HEK293 (cell line): ENCODE data around the gene MRPS6.
A peak's percentile ranks its signal among the peaks of the same experiment; 100 is the strongest.

Experiments used
- CTCF ChIA-PET: fragments of 350-600 bp; formaldehyde crosslinking; extraction: SDS; loops from one replicate; lab custom pipeline; 2021; ENCODE audit warnings: antibody characterized with exemption; lab: Yijun Ruan, JAX
- POLR2A ChIA-PET: fragments of 300-600 bp; formaldehyde crosslinking; extraction: SDS; loops from one replicate; lab custom pipeline; 2020; ENCODE audit warnings: antibody characterized with exemption, inconsistent platforms; lab: Yijun Ruan, JAX
- H3K27ac ChIP-seq: fragments of 200-500 bp; sonication (Bioruptor generic); 2 replicates; pipeline ENCODE4 v1.5.1; 2014; ENCODE audit warnings: low read depth, low read length, control low read depth, inconsistent platforms; ENCODE audit errors: extremely low read depth
- H3K36me3 ChIP-seq, 2 experiments: fragments of 200-500 bp in 1 of 2; sonication (Bioruptor generic) in 1 of 2; 1 replicate in 1 of 2; 2 replicates in 1 of 2; pipeline ENCODE4 v1.5.1; 2014 to 2017; ENCODE audit warnings: inconsistent platforms in 2 of 2, low read length in 2 of 2; ENCODE audit not compliant: control insufficient read depth in 2 of 2, insufficient read depth in 1 of 2
- H3K4me1 ChIP-seq: fragments of 200-500 bp; sonication (Bioruptor generic); 2 replicates; pipeline ENCODE4 v1.5.1; 2014; ENCODE audit warnings: mild to moderate bottlenecking, low read length, inconsistent platforms; ENCODE audit not compliant: control insufficient read depth, insufficient read depth
- H3K4me3 ChIP-seq: 2 replicates; pipeline ENCODE4 v1.5.1; 2011; ENCODE audit warnings: low read depth, mild to moderate bottlenecking, control low read depth, low read length, moderate library complexity
- H3K9me3 ChIP-seq: fragments of 200-500 bp; sonication (Bioruptor generic); 2 replicates; pipeline ENCODE4 v1.5.1; 2014; ENCODE audit warnings: low read depth, low read length, inconsistent platforms; ENCODE audit not compliant: control insufficient read depth, insufficient read depth
- ELK4 ChIP-seq: IDR thresholded peaks from 2 replicates; pipeline ENCODE4 v1.6.1; 2011; ENCODE audit warnings: mild to moderate bottlenecking, low read depth, low read length, borderline replicate concordance
- KLF10 ChIP-seq: fragments of 450-650 bp; IDR thresholded peaks from 2 replicates; pipeline ENCODE4 v1.5.1; 2018; ENCODE audit warnings: missing biosample characterization, mild to moderate bottlenecking, missing genetic modification characterization
- PRDM1 ChIP-seq: fragments of 450-650 bp; formaldehyde crosslinking; IDR thresholded peaks from 2 replicates; pipeline ENCODE4; 2016; ENCODE audit warnings: missing biosample characterization, missing genetic modification characterization
- RBAK ChIP-seq: fragments of 450-650 bp; formaldehyde crosslinking; IDR thresholded peaks from 2 replicates; pipeline ENCODE4 v1.5.1; 2016; ENCODE audit warnings: missing biosample characterization, missing genetic modification characterization
- SALL2 ChIP-seq: fragments of 450-650 bp; formaldehyde crosslinking; IDR thresholded peaks from 2 replicates; pipeline ENCODE4 v1.5.0; 2017; ENCODE audit warnings: missing biosample characterization, mild to moderate bottlenecking, missing genetic modification characterization, borderline replicate concordance
- SCRT2 ChIP-seq: fragments of 450-650 bp; formaldehyde crosslinking; IDR thresholded peaks from 2 replicates; pipeline ENCODE4 v1.5.1; 2016; ENCODE audit warnings: missing biosample characterization, missing genetic modification characterization
- TCF7L2 ChIP-seq: IDR thresholded peaks from 2 replicates; pipeline ENCODE4 v1.6.1; 2011; ENCODE audit warnings: low read depth, mild to moderate bottlenecking, inconsistent platforms, low read length, moderate library complexity, borderline replicate concordance
- ZBTB44 ChIP-seq: fragments of 450-650 bp; IDR thresholded peaks from 2 replicates; pipeline ENCODE4 v1.5.1; 2018; ENCODE audit warnings: missing biosample characterization, mild to moderate bottlenecking, missing genetic modification characterization
- ZBTB8A ChIP-seq: fragments of 450-650 bp; formaldehyde crosslinking; IDR thresholded peaks from 2 replicates; pipeline ENCODE4 v1.5.1; 2016; ENCODE audit warnings: missing biosample characterization, missing genetic modification characterization
- ZEB2 ChIP-seq: fragments of 450-650 bp; formaldehyde crosslinking; IDR thresholded peaks from 2 replicates; pipeline ENCODE4 v1.5.1; 2016; ENCODE audit warnings: missing biosample characterization, missing genetic modification characterization
- ZNF112 ChIP-seq: fragments of 450-650 bp; formaldehyde crosslinking; IDR thresholded peaks from 2 replicates; pipeline ENCODE4 v1.5.0; 2017; ENCODE audit warnings: missing biosample characterization, missing genetic modification characterization
- ZNF350 ChIP-seq: fragments of 450-650 bp; formaldehyde crosslinking; IDR thresholded peaks from 2 replicates; pipeline ENCODE4 v1.5.0; 2017; ENCODE audit warnings: missing biosample characterization, mild to moderate bottlenecking, missing genetic modification characterization
- ZNF501 ChIP-seq: fragments of 450-650 bp; formaldehyde crosslinking; IDR thresholded peaks from 2 replicates; pipeline ENCODE4 v1.5.1; 2016; ENCODE audit warnings: missing biosample characterization, missing genetic modification characterization
- ZNF624 ChIP-seq: fragments of 450-650 bp; formaldehyde crosslinking; IDR thresholded peaks from 2 replicates; pipeline ENCODE4 v1.5.1; 2017; ENCODE audit warnings: missing biosample characterization, missing genetic modification characterization
- ZNF660 ChIP-seq: fragments of 450-650 bp; IDR thresholded peaks from 2 replicates; pipeline ENCODE4 v1.5.1; 2018; ENCODE audit warnings: missing biosample characterization, mild to moderate bottlenecking, missing genetic modification characterization
- ZSCAN16 ChIP-seq: fragments of 450-650 bp; formaldehyde crosslinking; IDR thresholded peaks from 2 replicates; pipeline ENCODE4 v1.5.1; 2016; ENCODE audit warnings: missing biosample characterization, missing genetic modification characterization

The MRPS6 gene

GRCh38 chr21:34074283-34075090 is 1.1 kb downstream of the MRPS6 start:
- peaks cover 2% of the 10 kb centered on the region; the same call in 1 of the 2 replicates for H3K4me1 ChIP-seq
- CTCF ChIA-PET, result interaction anchor here (0.5 to 1.7 kb wide), 9 partner anchors 12 to 557 kb away, joined by 3 to 11 read pairs (median 4); no protein-coding TSS in a partner anchor
- POLR2A ChIA-PET, result interaction anchor here (1.0 to 2.0 kb wide), 2 partner anchors 12 to 150 kb away, joined by 3 to 5 read pairs; no protein-coding TSS in a partner anchor
- H3K27ac ChIP-seq, result peak overlapping the region; percentile 79; the same call in 1 of the 2 replicates
- TF ChIP-seq ZNF112 (tag by site-specific recombination), result no peak
- TF ChIP-seq KLF10, result 0 out of 2 replicates have a peak, but pooled peaks have one; percentile 17
- TF ChIP-seq ZBTB8A, result peak; percentile 73
- 0 out of 2 replicates have a peak, but pooled peaks have one; percentile 15 for TF ChIP-seq PRDM1 (tag by site-specific recombination)
- TF ChIP-seq SALL2, result no peak
- no peak for TF ChIP-seq ELK4
- TF ChIP-seq ZNF660 (tag by site-specific recombination), result 0 out of 2 replicates have a peak, but pooled peaks have one; percentile 9
- 0 out of 2 replicates have a peak, but pooled peaks have one; percentile 32 for TF ChIP-seq ZEB2 (tag by site-specific recombination)
- TF ChIP-seq, all 188 proteins: peak for 5
- peak overlapping the region; percentile 89 for H3K4me3 ChIP-seq
- no peaks in the 10 kb centered on the region for H3K9me3 ChIP-seq
- no peaks in the 10 kb centered on the region for H3K36me3 ChIP-seq

DNA sequence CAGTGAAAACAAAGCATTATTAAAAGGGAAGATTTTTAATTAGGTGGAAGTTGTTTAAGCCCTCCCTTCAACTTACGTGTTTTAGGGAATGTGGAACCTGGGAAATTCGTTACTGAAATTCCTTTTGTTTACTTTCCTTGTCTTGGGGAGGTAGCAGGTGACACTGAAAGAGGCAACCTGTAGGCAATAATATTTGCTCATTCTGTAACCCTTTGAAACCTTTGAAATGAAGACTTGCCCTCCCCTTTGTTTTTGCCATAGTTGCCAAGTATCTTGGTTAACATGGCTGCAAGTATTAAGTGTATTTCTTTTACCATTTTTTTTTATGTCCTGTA is 1.7 kb downstream of the MRPS6 start:
- Histone ChIP-seq H3K4me3 (no peak overlapping the region; the same call in 1 of the 2 replicates), H3K36me3 (no peaks in the 10 kb centered on the region), H3K9me3 (no peaks in the 10 kb centered on the region), H3K4me1 (peaks cover 2% of the 10 kb centered on the region; the same call in 1 of the 2 replicates), H3K27ac (no peak overlapping the region)
- POLR2A ChIA-PET, result interaction anchor here (2.0 kb wide), 1 partner anchor 13 kb away, joined by 5 read pairs; no protein-coding TSS in a partner anchor
- CTCF ChIA-PET, result interaction anchor here (0.5 to 1.7 kb wide), 3 partner anchors 127 to 276 kb away, joined by 3 to 11 read pairs (median 6); no protein-coding TSS in a partner anchor
- no peak for TF ChIP-seq ZNF350 (tag by site-specific recombination)
- TF ChIP-seq SCRT2 (tag by site-specific recombination), result peak; percentile 61; the same call in 1 of the 2 replicates
- no peak for TF ChIP-seq ZNF624 (tag by site-specific recombination)
- TF ChIP-seq ZNF501 (tag by site-specific recombination), result no peak
- no peak for TF ChIP-seq ZSCAN16 (tag by site-specific recombination)
- no peak for TF ChIP-seq RBAK (tag by site-specific recombination)

GRCh38 chr21:34075760-34076660 is 2.6 kb downstream of the MRPS6 start:
- Histone ChIP-seq H3K27ac (no peak overlapping the region), H3K4me1 (peaks cover 2% of the 10 kb centered on the region; the same call in 1 of the 2 replicates)
- TF ChIP-seq ZBTB44 (0 out of 2 replicates have a peak, but pooled peaks have one; percentile 35), TCF7L2 (no peak)
- TF ChIP-seq, all 188 proteins: peak for 1
- no peak overlapping the region for H3K4me3 ChIP-seq
- H3K36me3 ChIP-seq, result no peaks in the 10 kb centered on the region
- ChIA-PET CTCF (interaction anchor here (0.6 to 1.6 kb wide), 5 partner anchors 14 to 221 kb away, joined by 3 to 6 read pairs (median 3); no protein-coding TSS in a partner anchor), POLR2A (no interaction called here)
- H3K9me3 ChIP-seq, result no peaks in the 10 kb centered on the region
